GM12878 (cell line): ENCODE data around the gene CCR3. TPM values are rescaled to one million over a fixed set of nuclear protein-coding genes. Genes with fewer than 3 reads are reported as not detected.
A peak's percentile ranks its signal among the peaks of the same experiment; 100 is the strongest.

Experiments
- BHLHE40 ChIP-seq, 2 experiments: fragments of 450-650 bp in 1 of 2; IDR thresholded peaks; 2 replicates each; pipeline ENCODE4 v1.6.1; 2011 to 2017; ENCODE audit warnings: low read depth in 2 of 2, borderline replicate concordance in 1 of 2, improper control_type of control experiment in 1 of 2, low read length in 1 of 2, mild to moderate bottlenecking in 1 of 2
- CBX5 ChIP-seq: sonication (generic); IDR thresholded peaks from 2 replicates; pipeline ENCODE4 v1.6.1; 2016; ENCODE audit warnings: low read depth, moderate library complexity, mild to moderate bottlenecking, inconsistent platforms
- CUX1 ChIP-seq: IDR thresholded peaks from 2 replicates; pipeline ENCODE4 v1.6.1; 2012; ENCODE audit warnings: improper control_type of control experiment, low read depth, low read length; ENCODE audit not compliant: insufficient replicate concordance
- DPF2 ChIP-seq: fragments of 450-650 bp; IDR thresholded peaks from 2 replicates; pipeline ENCODE4 v1.6.1; 2017; ENCODE audit warnings: mild to moderate bottlenecking
- E4F1 ChIP-seq: fragments of 450-650 bp; IDR thresholded peaks from 2 replicates; pipeline ENCODE4 v1.6.1; 2018; ENCODE audit warnings: borderline replicate concordance, mild to moderate bottlenecking; ENCODE audit not compliant: partially characterized antibody
- EP300 ChIP-seq, 2 experiments: fragments of 150-350 bp in 1 of 2; IDR thresholded peaks; 2 replicates each; pipeline ENCODE4 v1.6.1; 2011 to 2012; ENCODE audit warnings: low read depth in 2 of 2, low read length in 2 of 2, borderline replicate concordance in 1 of 2, improper control_type of control experiment in 1 of 2, inconsistent platforms in 1 of 2; ENCODE audit not compliant: control insufficient read depth in 1 of 2
- FOXM1 ChIP-seq: IDR thresholded peaks from 2 replicates; pipeline ENCODE4 v1.6.1; 2012; ENCODE audit warnings: low read depth, mild to moderate bottlenecking, inconsistent platforms, low read length, moderate library complexity
- IRF4 ChIP-seq: IDR thresholded peaks from 2 replicates; pipeline ENCODE4 v1.6.1; 2011; ENCODE audit warnings: low read depth, low read length
- MTA2 ChIP-seq: fragments of 450-650 bp; IDR thresholded peaks from 2 replicates; pipeline ENCODE4 v1.6.1; 2016; ENCODE audit warnings: low read depth, mild to moderate bottlenecking, moderate library complexity
- NFIC ChIP-seq: IDR thresholded peaks from 2 replicates; pipeline ENCODE4 v1.6.1; 2012; ENCODE audit warnings: low read depth, mild to moderate bottlenecking, inconsistent platforms, low read length, moderate library complexity
- PAX5 ChIP-seq: IDR thresholded peaks from 2 replicates; pipeline ENCODE4 v1.6.1; 2011; ENCODE audit warnings: low read depth, low read length, borderline replicate concordance
- PML ChIP-seq: IDR thresholded peaks from 2 replicates; pipeline ENCODE4 v1.6.1; 2012; ENCODE audit warnings: low read length, inconsistent platforms
- RAD21 ChIP-seq: IDR thresholded peaks from 2 replicates; pipeline ENCODE4 v1.6.1; 2011; ENCODE audit warnings: mild to moderate bottlenecking, low read depth, low read length, moderate library complexity; ENCODE audit not compliant: insufficient read depth
- SMC3 ChIP-seq: IDR thresholded peaks from 2 replicates; pipeline ENCODE4 v1.6.1; 2011; ENCODE audit warnings: low read length, improper control_type of control experiment, borderline replicate concordance
- SRF ChIP-seq, 2 experiments: IDR thresholded peaks; 2 replicates each; pipeline ENCODE4 v1.6.1; 2011; ENCODE audit warnings: low read depth in 2 of 2, low read length in 2 of 2, mild to moderate bottlenecking in 1 of 2, moderate library complexity in 1 of 2
- SUZ12 ChIP-seq: fragments of 200-600 bp; sonication (generic); IDR thresholded peaks from one replicate; pipeline ENCODE4 v1.6.1; 2018; ENCODE audit warnings: antibody characterized with exemption, mild to moderate bottlenecking; ENCODE audit not compliant: unreplicated experiment
- TARDBP ChIP-seq: IDR thresholded peaks from 2 replicates; pipeline ENCODE4 v1.6.1; 2016; ENCODE audit warnings: borderline replicate concordance
- WRNIP1 ChIP-seq: IDR thresholded peaks from 2 replicates; pipeline ENCODE4 v1.6.1; 2011; ENCODE audit warnings: low read depth, low read length, improper control_type of control experiment, borderline replicate concordance
- ZBED1 ChIP-seq: IDR thresholded peaks from 2 replicates; pipeline ENCODE4 v1.6.1; 2016; ENCODE audit warnings: borderline replicate concordance
- polyA plus RNA-seq, 11 experiments: library from polyadenylated mRNA; depleted of rRNA in 4 of 11; unstranded in 6 of 11; stranded (reverse) in 5 of 11; fragments of >200 nt; fragmentation: Nextera tagmentation in 4 of 11; fragmentation: Illumina TruSeq in 1 of 11; extraction: Ambion mirVana in 4 of 11; extraction: Trizol in 1 of 11; gene quantifications; 1 replicate in 1 of 11; 2 replicates in 10 of 11; pipeline versions ENCODE4 v1.2.1 to v1.2.3, GENCODE V29; 2011 to 2016; ENCODE audit warnings: inconsistent platforms in 2 of 11, missing spikeins in 2 of 11, low read depth in 1 of 11
- total RNA-seq, 4 experiments: library from RNA; depleted of rRNA in 3 of 4; stranded (reverse); fragments of >200 nt in 3 of 4; fragmentation: Illumina TruSeq in 1 of 4; extraction: Trizol in 1 of 4; gene quantifications; 2 replicates each; pipeline versions ENCODE4 v1.2.1 to v1.2.3, GENCODE V29; 2013 to 2021
- TF ChIP-seq, protein P1 (sequence below): fragments of 450-650 bp; IDR thresholded peaks from 2 replicates; pipeline ENCODE4 v1.6.1; 2017; ENCODE audit warnings: mild to moderate bottlenecking, low read depth, inconsistent platforms; ENCODE audit not compliant: poor library complexity, severe bottlenecking

The CCR3 gene
- total and polyA plus RNA-seq, 10 of the 15 experiments (the other 5 are each of a cell fraction or from before 2014, with no cell fraction given) = 0.13 to 0.78 (median 0.41) TPM; not detected in 1

- peak; percentile 50 for TF ChIP-seq CUX1
- TF ChIP-seq PML = 0 out of 2 replicates have a peak, but pooled peaks have one; percentile 56
- peak; percentile 77 for TF ChIP-seq IRF4
- TF ChIP-seq SRF (IDR thresholded peaks at IDR 0.05; ENCODE audit: low read depth in 2 of 2, low read length in 2 of 2) = peak in 1 of 2 experiments; percentile 11; a peak in 1 of 4 replicates
- TF ChIP-seq BHLHE40 (IDR thresholded peaks at IDR 0.05; ENCODE audit: borderline replicate concordance in 1 of 2, low read depth in 2 of 2, low read length in 1 of 2) = peak; percentile 30 to 59; a peak in 1 of 4 replicates
- TF ChIP-seq PAX5 = peak; percentile 55; the same call in 1 of the 2 replicates
- TF ChIP-seq DPF2 = peak; percentile 92
- TF ChIP-seq, protein P1, sequence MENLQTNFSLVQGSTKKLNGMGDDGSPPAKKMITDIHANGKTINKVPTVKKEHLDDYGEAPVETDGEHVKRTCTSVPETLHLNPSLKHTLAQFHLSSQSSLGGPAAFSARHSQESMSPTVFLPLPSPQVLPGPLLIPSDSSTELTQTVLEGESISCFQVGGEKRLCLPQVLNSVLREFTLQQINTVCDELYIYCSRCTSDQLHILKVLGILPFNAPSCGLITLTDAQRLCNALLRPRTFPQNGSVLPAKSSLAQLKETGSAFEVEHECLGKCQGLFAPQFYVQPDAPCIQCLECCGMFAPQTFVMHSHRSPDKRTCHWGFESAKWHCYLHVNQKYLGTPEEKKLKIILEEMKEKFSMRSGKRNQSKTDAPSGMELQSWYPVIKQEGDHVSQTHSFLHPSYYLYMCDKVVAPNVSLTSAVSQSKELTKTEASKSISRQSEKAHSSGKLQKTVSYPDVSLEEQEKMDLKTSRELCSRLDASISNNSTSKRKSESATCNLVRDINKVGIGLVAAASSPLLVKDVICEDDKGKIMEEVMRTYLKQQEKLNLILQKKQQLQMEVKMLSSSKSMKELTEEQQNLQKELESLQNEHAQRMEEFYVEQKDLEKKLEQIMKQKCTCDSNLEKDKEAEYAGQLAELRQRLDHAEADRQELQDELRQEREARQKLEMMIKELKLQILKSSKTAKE = peak; percentile 74
- TF ChIP-seq TARDBP = 0 out of 2 replicates have a peak, but pooled peaks have one; percentile 57
- TF ChIP-seq NFIC = peak; percentile 78
- TF ChIP-seq FOXM1 = peak; percentile 85
- TF ChIP-seq SMC3 = peak; percentile 71; the same call in 1 of the 2 replicates
- 0 out of 2 replicates have a peak, but pooled peaks have one; percentile 81 for TF ChIP-seq CBX5
- no peak for TF ChIP-seq SUZ12
- TF ChIP-seq RAD21 = peak; percentile 87
- peak; percentile 45 for TF ChIP-seq E4F1
- peak; percentile 81 for TF ChIP-seq MTA2
- TF ChIP-seq ZBED1 = 0 out of 2 replicates have a peak, but pooled peaks have one; percentile 48
- TF ChIP-seq EP300 (IDR thresholded peaks at IDR 0.05; ENCODE audit: borderline replicate concordance in 1 of 2, control insufficient read depth in 1 of 2, low read depth in 2 of 2, low read length in 2 of 2) = peak; percentile 65 to 82; a peak in 3 of 4 replicates
- TF ChIP-seq WRNIP1 = no peak
These were observed 34.0 kb upstream of the CCR3 start, which contains the start of gene CCR1 (continued) for GRCh38 chr3:46208167-46208704.
